ENCODE data around the gene C19orf12.
"Not testable (repeated sequence)": the region's sequence is repeated elsewhere in the genome, so short reads cannot be mapped to it uniquely, and the experiment has no call there.

The C19orf12 gene

DNA sequence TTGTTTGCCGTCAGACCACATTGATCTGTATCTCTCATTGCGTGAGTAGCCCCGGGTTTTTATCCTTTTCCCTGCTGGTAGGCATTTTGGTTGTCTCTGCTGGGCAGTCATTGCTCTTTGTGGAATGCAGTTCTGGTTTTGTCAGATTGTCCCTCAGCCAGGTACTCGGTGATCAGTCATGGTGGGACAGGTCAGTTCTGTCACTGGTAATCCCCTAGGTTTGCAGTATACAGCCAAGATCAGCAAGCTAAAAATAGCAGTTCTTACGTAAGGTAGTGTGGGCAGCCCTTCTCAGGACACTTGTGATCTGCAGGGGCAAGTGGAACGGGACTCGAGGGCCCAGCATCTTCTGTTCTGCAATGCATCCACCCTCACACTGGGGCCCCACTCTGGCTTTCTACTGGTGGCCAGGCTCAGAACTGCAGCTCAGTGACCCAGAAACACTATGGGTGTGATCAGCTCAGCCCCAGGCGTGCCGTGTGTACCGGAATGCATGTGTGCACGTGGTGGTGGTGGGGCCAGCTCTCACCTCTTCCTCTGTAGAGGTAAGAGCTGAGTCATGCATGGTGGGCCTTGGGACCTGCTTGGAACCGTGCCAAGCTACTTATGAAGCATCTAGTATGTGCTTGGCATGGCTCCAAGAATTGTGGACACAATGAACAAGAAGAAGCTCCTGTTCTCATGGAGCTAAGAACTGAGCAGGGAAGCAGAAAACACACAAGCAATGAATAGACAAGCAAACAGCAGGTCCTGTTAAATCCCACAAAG lies 43.5 kb downstream of the C19orf12 start:
- Histone ChIP-seq H3K4me1 (ENCODE audit: control insufficient read depth, insufficient read depth, low read length, poor library complexity, severe bottlenecking) (peaks cover 83% of the 10 kb centered on the region), H3K4me3 (ENCODE audit: insufficient read depth, low read depth, low read length, poor library complexity, severe bottlenecking) (peak overlapping the region; percentile 20), H3K36me3 (ENCODE audit: control insufficient read depth, insufficient read depth, low read length) (peaks cover 24% of the 10 kb centered on the region), H3K9me3 (ENCODE audit: control insufficient read depth, low read length) (no peaks in the 10 kb centered on the region), H3K27ac (ENCODE audit: insufficient read depth, low read length, poor library complexity, severe bottlenecking) (peak overlapping the region; percentile 91), H3K27me3 (replicated peaks; ENCODE audit: control insufficient read depth, insufficient read depth, low read length, poor library complexity, severe bottlenecking) (no peaks in the 10 kb centered on the region)
- DNase-seq = peak; percentile 74 to 86 (median 85)

DNA sequence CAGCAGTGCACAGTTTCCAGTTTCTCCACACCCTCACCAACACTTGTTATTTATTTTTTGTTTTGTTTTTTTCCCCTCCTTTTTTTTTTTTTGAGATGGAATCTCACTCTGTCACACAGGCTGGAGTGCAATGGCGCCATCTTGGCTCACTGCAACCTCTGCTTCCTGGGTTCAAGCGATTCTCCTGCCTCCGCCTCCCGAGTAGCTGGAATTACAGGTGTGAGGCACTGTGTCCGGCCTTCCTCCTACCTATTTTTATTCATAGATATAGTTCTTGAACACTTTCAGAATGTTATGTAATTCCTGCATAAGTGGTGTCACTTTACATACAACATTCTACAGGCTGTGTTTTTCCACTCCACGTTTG lies 44.1 kb downstream of the C19orf12 start:
- peaks cover 20% of the 10 kb centered on the region for H3K36me3 ChIP-seq (ENCODE audit: control insufficient read depth, insufficient read depth, low read length)
- not testable (repeated sequence) for DNase-seq; H3K27me3 ChIP-seq (replicated peaks; ENCODE audit: control insufficient read depth, insufficient read depth, low read length, poor library complexity, severe bottlenecking); H3K9me3 ChIP-seq (ENCODE audit: control insufficient read depth, low read length)
- H3K4me1 ChIP-seq (ENCODE audit: control insufficient read depth, insufficient read depth, low read length, poor library complexity, severe bottlenecking) = peaks cover 78% of the 10 kb centered on the region
- H3K4me3 ChIP-seq (ENCODE audit: insufficient read depth, low read depth, low read length, poor library complexity, severe bottlenecking) = peak overlapping the region; percentile 20
- peak overlapping the region; percentile 91 for H3K27ac ChIP-seq (ENCODE audit: insufficient read depth, low read length, poor library complexity, severe bottlenecking)

DNA sequence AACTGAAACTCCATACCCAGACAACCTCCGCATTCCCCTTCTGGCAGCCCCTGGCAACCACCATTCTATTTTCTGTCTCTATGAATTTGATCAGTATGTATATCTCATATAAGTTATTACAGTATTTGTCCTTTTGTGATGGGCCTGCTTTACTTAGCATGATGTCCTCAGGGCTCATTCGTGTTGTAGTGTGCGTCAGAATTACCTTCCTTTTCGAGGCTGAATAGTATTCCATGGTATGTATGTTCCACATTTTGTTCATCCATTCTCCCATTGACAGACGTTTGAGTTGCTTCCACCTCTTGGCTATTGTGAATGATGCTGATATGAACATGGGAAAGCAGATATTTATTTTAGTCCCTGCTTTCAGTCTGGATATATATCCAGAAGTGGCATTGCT lies 44.8 kb downstream of the C19orf12 start:
- DNase-seq = no peak
- H3K36me3 ChIP-seq (ENCODE audit: control insufficient read depth, insufficient read depth, low read length) = peaks cover 13% of the 10 kb centered on the region
- no peaks in the 10 kb centered on the region for H3K27me3 ChIP-seq (replicated peaks; ENCODE audit: control insufficient read depth, insufficient read depth, low read length, poor library complexity, severe bottlenecking)
- H3K4me3 ChIP-seq (ENCODE audit: insufficient read depth, low read depth, low read length, poor library complexity, severe bottlenecking) = no peak overlapping the region
- no peaks in the 10 kb centered on the region for H3K9me3 ChIP-seq (ENCODE audit: control insufficient read depth, low read length)
- H3K27ac ChIP-seq (ENCODE audit: insufficient read depth, low read length, poor library complexity, severe bottlenecking) = peak overlapping the region; percentile 91
- H3K4me1 ChIP-seq (ENCODE audit: control insufficient read depth, insufficient read depth, low read length, poor library complexity, severe bottlenecking) = peaks cover 70% of the 10 kb centered on the region

GRCh38 chr19:29668746-29669609 lies 46.1 kb downstream of the C19orf12 start:
- Histone ChIP-seq H3K27me3 (replicated peaks; ENCODE audit: control insufficient read depth, insufficient read depth, low read length, poor library complexity, severe bottlenecking) (no peaks in the 10 kb centered on the region), H3K27ac (ENCODE audit: insufficient read depth, low read length, poor library complexity, severe bottlenecking) (peak overlapping the region; percentile 83), H3K4me3 (ENCODE audit: insufficient read depth, low read depth, low read length, poor library complexity, severe bottlenecking) (no peak overlapping the region), H3K4me1 (ENCODE audit: control insufficient read depth, insufficient read depth, low read length, poor library complexity, severe bottlenecking) (peaks cover 57% of the 10 kb centered on the region), H3K36me3 (ENCODE audit: control insufficient read depth, insufficient read depth, low read length) (peaks cover 2% of the 10 kb centered on the region), H3K9me3 (ENCODE audit: control insufficient read depth, low read length) (no peaks in the 10 kb centered on the region)
- no peak for DNase-seq

GRCh38 chr19:29667901-29668341 lies 47.1 kb downstream of the C19orf12 start:
- Histone ChIP-seq H3K27ac (ENCODE audit: insufficient read depth, low read length, poor library complexity, severe bottlenecking) (peak overlapping the region; percentile 83), H3K36me3 (ENCODE audit: control insufficient read depth, insufficient read depth, low read length) (no peaks in the 10 kb centered on the region), H3K4me1 (ENCODE audit: control insufficient read depth, insufficient read depth, low read length, poor library complexity, severe bottlenecking) (peaks cover 47% of the 10 kb centered on the region), H3K27me3 (replicated peaks; ENCODE audit: control insufficient read depth, insufficient read depth, low read length, poor library complexity, severe bottlenecking) (no peaks in the 10 kb centered on the region), H3K9me3 (ENCODE audit: control insufficient read depth, low read length) (no peaks in the 10 kb centered on the region), H3K4me3 (ENCODE audit: insufficient read depth, low read depth, low read length, poor library complexity, severe bottlenecking) (peak overlapping the region; percentile 95)
- peak; percentile 56 to 67 (median 63) for DNase-seq

DNA sequence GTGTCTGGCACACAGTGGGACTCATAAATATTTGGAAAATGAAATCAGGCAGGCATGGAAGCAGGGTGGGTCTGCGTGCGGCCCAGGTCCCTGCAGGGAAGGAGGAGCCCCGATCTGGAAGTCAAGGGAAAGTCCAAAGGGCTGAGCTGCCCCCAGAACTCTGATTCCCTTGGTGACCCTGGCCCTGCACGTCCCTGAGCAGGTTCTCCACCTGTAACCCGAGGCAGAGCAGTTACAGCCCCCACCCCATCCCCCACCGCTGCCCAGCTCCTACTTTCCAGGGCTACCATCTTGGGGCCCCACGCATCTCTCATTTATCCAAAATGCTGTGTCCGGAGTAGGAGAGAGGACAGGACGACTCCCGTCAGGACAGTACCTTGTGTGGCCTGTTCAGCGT lies 47.7 kb downstream of the C19orf12 start:
- Histone ChIP-seq H3K9me3 (ENCODE audit: control insufficient read depth, low read length) (no peaks in the 10 kb centered on the region), H3K27me3 (replicated peaks; ENCODE audit: control insufficient read depth, insufficient read depth, low read length, poor library complexity, severe bottlenecking) (no peaks in the 10 kb centered on the region), H3K36me3 (ENCODE audit: control insufficient read depth, insufficient read depth, low read length) (no peaks in the 10 kb centered on the region), H3K27ac (ENCODE audit: insufficient read depth, low read length, poor library complexity, severe bottlenecking) (peak overlapping the region; percentile 83), H3K4me3 (ENCODE audit: insufficient read depth, low read depth, low read length, poor library complexity, severe bottlenecking) (peak overlapping the region; percentile 95), H3K4me1 (ENCODE audit: control insufficient read depth, insufficient read depth, low read length, poor library complexity, severe bottlenecking) (peaks cover 42% of the 10 kb centered on the region)
- no peak for DNase-seq

- Histone ChIP-seq H3K9me3 (ENCODE audit: control insufficient read depth, low read length) (no peaks in the 10 kb centered on the region), H3K27ac (ENCODE audit: insufficient read depth, low read length, poor library complexity, severe bottlenecking) (peak overlapping the region; percentile 83), H3K36me3 (ENCODE audit: control insufficient read depth, insufficient read depth, low read length) (no peaks in the 10 kb centered on the region), H3K27me3 (replicated peaks; ENCODE audit: control insufficient read depth, insufficient read depth, low read length, poor library complexity, severe bottlenecking) (no peaks in the 10 kb centered on the region), H3K4me1 (ENCODE audit: control insufficient read depth, insufficient read depth, low read length, poor library complexity, severe bottlenecking) (peaks cover 38% of the 10 kb centered on the region), H3K4me3 (ENCODE audit: insufficient read depth, low read depth, low read length, poor library complexity, severe bottlenecking) (peak overlapping the region; percentile 95)
- no peak for DNase-seq
Observed at GRCh38 chr19:29666578-29667386, 48.3 kb downstream of the C19orf12 start.

- peaks cover 31% of the 10 kb centered on the region for H3K4me1 ChIP-seq (ENCODE audit: control insufficient read depth, insufficient read depth, low read length, poor library complexity, severe bottlenecking)
Observed at GRCh38 chr19:29665826-29666577, 49.1 kb downstream of the C19orf12 start.

GRCh38 chr19:29665215-29665825 lies 49.7 kb downstream of the C19orf12 start, which contains the start of gene PLEKHF1:
Gene PLEKHF1 (plus strand): TSS chr19:29665461. CDS start chr19:29673840, 8,379 bp downstream.
- DNase-seq = peak; percentile 74 to 76 (median 75)
- H3K4me3 ChIP-seq (ENCODE audit: insufficient read depth, low read depth, low read length, poor library complexity, severe bottlenecking) = peak within 1 kb of the TSS; percentile 95
- peaks cover 28% of the 10 kb centered on the region for H3K4me1 ChIP-seq (ENCODE audit: control insufficient read depth, insufficient read depth, low read length, poor library complexity, severe bottlenecking)
- H3K27me3 ChIP-seq (replicated peaks; ENCODE audit: control insufficient read depth, insufficient read depth, low read length, poor library complexity, severe bottlenecking) = no peaks in the 10 kb centered on the region
- peak within 1 kb of the TSS; percentile 83 for H3K27ac ChIP-seq (ENCODE audit: insufficient read depth, low read length, poor library complexity, severe bottlenecking)
- H3K36me3 ChIP-seq (ENCODE audit: control insufficient read depth, insufficient read depth, low read length) = no peaks in the 10 kb centered on the region
- no peaks in the 10 kb centered on the region for H3K9me3 ChIP-seq (ENCODE audit: control insufficient read depth, low read length)

More at GRCh38 chr19:29665826-29666577, 49.1 kb downstream of the C19orf12 start:
- H3K27ac ChIP-seq (ENCODE audit: insufficient read depth, low read length, poor library complexity, severe bottlenecking) = peak overlapping the region; percentile 83
- no peaks in the 10 kb centered on the region for H3K9me3 ChIP-seq (ENCODE audit: control insufficient read depth, low read length)
- no peaks in the 10 kb centered on the region for H3K27me3 ChIP-seq (replicated peaks; ENCODE audit: control insufficient read depth, insufficient read depth, low read length, poor library complexity, severe bottlenecking)
- no peaks in the 10 kb centered on the region for H3K36me3 ChIP-seq (ENCODE audit: control insufficient read depth, insufficient read depth, low read length)
- H3K4me3 ChIP-seq (ENCODE audit: insufficient read depth, low read depth, low read length, poor library complexity, severe bottlenecking) = peak overlapping the region; percentile 95
- DNase-seq = peak in 1 of 3 donors; percentile 29

Measured in effector memory CD4-positive, alpha-beta T cell (primary cell).